ENCODE measurements around the gene TMSB4X. TPM values are rescaled to one million over a fixed set of nuclear protein-coding genes. Genes with fewer than 3 reads are reported as not detected.

The TMSB4X gene
- total and polyA plus RNA-seq, 2 of the 8 experiments (the other 6 are each of a cell fraction or from before 2014, with no cell fraction given): 2,063 to 2,112 TPM

- TF ChIP-seq CHD7 (IDR thresholded peaks at IDR 0.05; ENCODE audit: insufficient replicate concordance, low read length): no peak
- TF ChIP-seq MAFK (IDR thresholded peaks at IDR 0.05; ENCODE audit: low read depth, low read length): no peak
- no peak for TF ChIP-seq CTCF (IDR thresholded peaks at IDR 0.05; ENCODE audit: control extremely low read depth in 1 of 3, insufficient read depth in 1 of 3, low read depth in 1 of 3, low read length in 3 of 3)
- TF ChIP-seq PHF8 (conservative IDR thresholded peaks at IDR 0.05; ENCODE audit: low read depth, low read length): no peak
- TF ChIP-seq TAF1 (IDR thresholded peaks at IDR 0.05; ENCODE audit: low read depth, low read length): peak; percentile 14; the same call in 1 of the 2 replicates
- no peak for TF ChIP-seq CTBP2 (IDR thresholded peaks at IDR 0.05; ENCODE audit: borderline replicate concordance, insufficient read depth, insufficient read length, low read length)
- no peak for TF ChIP-seq RFX5 (IDR thresholded peaks at IDR 0.05; ENCODE audit: borderline replicate concordance, low read depth, low read length)
- no peak for TF ChIP-seq MAX (IDR thresholded peaks at IDR 0.05)
Measured at GRCh38 chrX:12975991-12976558, 1.2 kb downstream of the TMSB4X start (continued).

Data from H1 (cell line).